Central memory CD8-positive, alpha-beta T cell (primary cell): ENCODE measurements around the gene DNAJC17.
A peak's percentile ranks its signal among the peaks of the same experiment; 100 is the strongest.

Source experiments
- ATAC-seq: fragments of 150-1000 bp; cut with Tn5 transposase; replicated peaks from 2 replicates; pipeline ENCODE4 v1.10.0; 2022; ENCODE audit warnings: mild to moderate bottlenecking, moderate FRiP score, moderate number of reproducible peaks; ENCODE audit not compliant: poor library complexity, severe bottlenecking; ENCODE audit errors: extremely low read depth
- DNase-seq, 2 donors: peaks; one replicate each; pipeline ENCODE4 v3.0.0; 2021; ENCODE audit warnings: low spot score in 2 of 2
- H3K27ac Mint-ChIP-seq: one replicate; pipeline ENCODE4 v1.8.0; 2022; ENCODE audit warnings: low read depth, mild to moderate bottlenecking, moderate library complexity, mixed read lengths
- H3K27me3 Mint-ChIP-seq: one replicate; pipeline ENCODE4 v1.8.0; 2022; ENCODE audit warnings: mixed read lengths
- H3K36me3 Mint-ChIP-seq: one replicate; pipeline ENCODE4 v1.8.0; 2022; ENCODE audit warnings: mild to moderate bottlenecking, moderate library complexity, mixed read lengths; ENCODE audit not compliant: insufficient read depth
- H3K4me1 Mint-ChIP-seq: one replicate; pipeline ENCODE4 v1.8.0; 2022; ENCODE audit warnings: mixed read lengths
- H3K4me3 Mint-ChIP-seq: one replicate; pipeline ENCODE4 v1.8.0; 2022; ENCODE audit warnings: mild to moderate bottlenecking, moderate library complexity, mixed read lengths
- H3K9me3 Mint-ChIP-seq: one replicate; pipeline ENCODE4 v1.8.0; 2022; ENCODE audit warnings: mixed read lengths

Gene DNAJC17, protein sequence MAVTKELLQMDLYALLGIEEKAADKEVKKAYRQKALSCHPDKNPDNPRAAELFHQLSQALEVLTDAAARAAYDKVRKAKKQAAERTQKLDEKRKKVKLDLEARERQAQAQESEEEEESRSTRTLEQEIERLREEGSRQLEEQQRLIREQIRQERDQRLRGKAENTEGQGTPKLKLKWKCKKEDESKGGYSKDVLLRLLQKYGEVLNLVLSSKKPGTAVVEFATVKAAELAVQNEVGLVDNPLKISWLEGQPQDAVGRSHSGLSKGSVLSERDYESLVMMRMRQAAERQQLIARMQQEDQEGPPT

DNA sequence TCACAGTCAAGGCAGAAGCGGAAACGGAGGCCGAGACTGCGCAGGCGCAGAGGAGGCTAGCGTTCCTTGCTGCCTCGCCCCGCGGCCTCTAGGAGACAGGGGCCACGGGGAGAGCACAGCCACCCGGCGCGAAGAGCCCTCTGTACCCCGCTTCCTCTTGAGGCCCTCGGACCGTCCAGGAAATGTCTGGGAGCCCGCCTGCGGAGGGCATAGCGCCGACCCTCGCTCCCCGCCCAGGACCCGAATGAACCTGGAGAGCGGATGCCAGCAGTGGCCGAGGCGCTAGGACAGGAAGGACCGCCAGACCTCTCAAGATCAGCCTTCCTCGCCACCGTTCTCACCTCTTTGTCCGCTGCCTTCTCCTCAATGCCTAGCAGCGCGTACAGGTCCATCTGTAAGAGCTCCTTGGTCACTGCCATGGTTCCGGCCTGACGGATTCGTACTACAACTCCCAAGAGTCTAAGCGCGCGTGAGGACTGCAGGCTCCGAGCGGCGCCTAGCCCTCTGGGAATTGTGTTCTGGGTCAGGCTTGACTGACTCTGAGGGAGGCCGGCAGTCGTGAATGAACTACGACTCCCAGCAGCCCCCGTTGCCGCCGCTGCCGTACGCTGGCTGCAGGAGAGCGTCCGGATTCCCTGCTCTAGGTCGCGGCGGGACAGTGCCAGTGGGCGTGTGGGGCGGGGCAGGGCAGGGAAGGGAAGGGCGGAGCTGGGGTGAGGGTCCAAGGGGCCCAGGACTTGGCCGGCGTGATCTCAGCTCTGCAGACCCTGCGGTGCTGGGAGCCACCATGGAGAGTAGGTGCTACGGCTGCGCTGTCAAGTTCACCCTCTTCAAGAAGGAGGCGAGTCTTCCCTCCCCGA is at the start of gene DNAJC17, which contains the start of gene ZFYVE19:
TSS of gene DNAJC17 (minus strand) at position 446 of the 860 bp plus-strand sequence. CDS start at position 419, 27 bp downstream.
TSS of gene ZFYVE19 (plus strand) at position 62 of the 860 bp plus-strand sequence. CDS start at position 563, 501 bp downstream.
- H3K27me3 Mint-ChIP-seq, result no peaks in the 10 kb centered on the region
- peak within 1 kb of the TSS; percentile 90 for H3K27ac Mint-ChIP-seq
- peak within 1 kb of the TSS; percentile 97 for H3K4me3 Mint-ChIP-seq
- H3K9me3 Mint-ChIP-seq, result no peaks in the 10 kb centered on the region
- peaks cover 9% of the 10 kb centered on the region for H3K36me3 Mint-ChIP-seq
- peaks cover 19% of the 10 kb centered on the region for H3K4me1 Mint-ChIP-seq
- ATAC-seq (peak; percentile 99), DNase-seq (peak; percentile 82 to 88)

DNA sequence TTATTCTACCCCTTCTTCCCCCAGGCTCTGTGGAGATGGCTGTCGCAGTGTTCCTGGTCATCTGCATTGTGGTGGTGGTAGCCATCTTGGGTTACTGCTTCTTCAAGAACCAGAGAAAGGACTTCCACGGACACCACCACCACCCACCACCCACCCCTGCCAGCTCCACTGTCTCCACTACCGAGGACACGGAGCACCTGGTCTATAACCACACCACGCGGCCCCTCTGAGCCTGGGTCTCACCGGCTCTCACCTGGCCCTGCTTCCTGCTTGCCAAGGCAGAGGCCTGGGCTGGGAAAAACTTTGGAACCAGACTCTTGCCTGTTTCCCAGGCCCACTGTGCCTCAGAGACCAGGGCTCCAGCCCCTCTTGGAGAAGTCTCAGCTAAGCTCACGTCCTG is 49.5 kb upstream of the DNAJC17 start:
- peaks cover 14% of the 10 kb centered on the region for H3K4me1 Mint-ChIP-seq

DNA sequence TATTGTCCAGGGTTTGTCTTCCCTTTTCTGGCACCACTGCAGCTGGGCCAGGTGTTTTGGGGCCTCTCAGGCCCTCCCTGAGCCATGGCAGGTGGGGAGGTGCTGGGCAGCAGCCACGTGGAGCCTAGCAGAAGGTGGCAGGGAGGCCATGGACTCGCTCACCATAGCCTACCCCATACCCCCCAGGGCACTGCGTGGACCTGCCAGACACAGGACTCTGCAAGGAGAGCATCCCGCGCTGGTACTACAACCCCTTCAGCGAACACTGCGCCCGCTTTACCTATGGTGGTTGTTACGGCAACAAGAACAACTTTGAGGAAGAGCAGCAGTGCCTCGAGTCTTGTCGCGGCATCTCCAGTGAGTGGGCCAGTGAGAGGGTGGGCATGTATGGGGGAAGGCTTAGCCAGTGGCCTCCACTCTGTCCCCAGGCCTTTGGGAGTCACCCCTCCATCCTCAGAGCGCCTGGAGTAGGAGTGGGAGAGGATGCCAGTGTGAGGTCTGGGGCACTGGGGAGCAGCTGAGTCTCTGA is 48.5 kb upstream of the DNAJC17 start:
- H3K4me1 Mint-ChIP-seq, result peaks cover 14% of the 10 kb centered on the region
- no peaks in the 10 kb centered on the region for H3K27me3 Mint-ChIP-seq
- H3K27ac Mint-ChIP-seq, result no peak overlapping the region
- DNase-seq (no peak), ATAC-seq (no peak)
- H3K9me3 Mint-ChIP-seq, result no peaks in the 10 kb centered on the region
- peaks cover 3% of the 10 kb centered on the region for H3K36me3 Mint-ChIP-seq
- no peak overlapping the region for H3K4me3 Mint-ChIP-seq

More for the DNA sequence above, 49.5 kb upstream of the DNAJC17 start:
- Mint-ChIP-seq H3K27me3 (no peaks in the 10 kb centered on the region), H3K4me3 (no peak overlapping the region), H3K27ac (no peak overlapping the region), H3K9me3 (no peaks in the 10 kb centered on the region), H3K36me3 (peaks cover 3% of the 10 kb centered on the region)
- DNase-seq (no peak), ATAC-seq (no peak)

DNA sequence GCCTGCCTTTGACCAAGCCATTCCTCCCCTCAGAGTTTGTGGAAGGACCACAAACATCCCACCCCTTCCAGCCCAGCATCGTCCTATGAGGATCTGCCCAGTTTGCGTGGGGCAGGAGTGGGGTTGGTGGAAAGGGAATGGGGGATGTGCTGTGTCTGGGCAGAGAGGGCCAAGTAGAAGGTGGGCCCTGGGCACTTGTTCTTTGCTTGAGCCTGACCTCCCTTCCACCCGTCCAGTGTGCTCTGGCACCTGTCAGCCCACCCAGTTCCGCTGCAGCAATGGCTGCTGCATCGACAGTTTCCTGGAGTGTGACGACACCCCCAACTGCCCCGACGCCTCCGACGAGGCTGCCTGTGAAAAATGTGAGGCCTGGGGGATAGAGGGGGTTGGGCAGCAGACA is 46.9 kb upstream of the DNAJC17 start:
- peaks cover 9% of the 10 kb centered on the region for H3K4me1 Mint-ChIP-seq
- DNase-seq (no peak), ATAC-seq (no peak)
- peaks cover 3% of the 10 kb centered on the region for H3K36me3 Mint-ChIP-seq
- no peak overlapping the region for H3K4me3 Mint-ChIP-seq
- no peak overlapping the region for H3K27ac Mint-ChIP-seq
- no peaks in the 10 kb centered on the region for H3K9me3 Mint-ChIP-seq
- no peaks in the 10 kb centered on the region for H3K27me3 Mint-ChIP-seq

GRCh38 chr15:40853241-40853890 is 46.1 kb upstream of the DNAJC17 start:
- Mint-ChIP-seq H3K27ac (no peak overlapping the region), H3K4me3 (no peak overlapping the region), H3K9me3 (no peaks in the 10 kb centered on the region), H3K4me1 (peaks cover 5% of the 10 kb centered on the region), H3K36me3 (peaks cover 3% of the 10 kb centered on the region), H3K27me3 (no peaks in the 10 kb centered on the region)
- no peak for DNase-seq
- no peak for ATAC-seq

GRCh38 chr15:40852529-40852928 is 45.3 kb upstream of the DNAJC17 start:
- Mint-ChIP-seq H3K27me3 (no peaks in the 10 kb centered on the region), H3K36me3 (peaks cover 3% of the 10 kb centered on the region), H3K9me3 (no peaks in the 10 kb centered on the region), H3K4me3 (no peak overlapping the region), H3K4me1 (peaks cover 3% of the 10 kb centered on the region), H3K27ac (no peak overlapping the region)
- ATAC-seq, result no peak
- no peak for DNase-seq

DNA sequence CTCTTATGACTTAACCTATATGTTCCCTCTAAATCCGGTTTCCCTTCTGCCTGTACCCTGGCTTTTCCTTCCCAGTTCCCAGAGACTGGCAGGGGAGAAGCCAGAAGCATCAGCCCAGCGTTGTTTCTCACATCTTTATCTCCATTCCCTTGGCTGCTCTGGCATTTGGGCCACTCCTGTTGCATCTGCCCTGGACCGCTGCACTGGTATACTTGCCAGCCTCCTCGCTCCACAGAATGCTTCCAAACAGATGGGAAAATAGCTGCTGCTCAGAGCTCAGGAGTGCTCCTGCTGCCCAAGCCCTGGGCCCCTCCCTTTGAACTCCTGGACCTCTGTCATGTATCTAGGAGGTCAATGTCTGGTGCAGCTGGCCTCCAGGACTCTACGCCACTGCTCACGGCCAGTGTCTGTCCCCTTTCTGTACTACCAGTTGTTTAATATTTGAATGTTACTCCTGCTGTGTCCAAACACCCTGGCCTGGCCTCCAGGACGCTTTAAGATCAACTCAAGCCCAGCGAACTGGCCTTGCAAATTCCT is 43.4 kb upstream of the DNAJC17 start:
- ATAC-seq (no peak), DNase-seq (no peak)
- H3K27me3 Mint-ChIP-seq, result no peaks in the 10 kb centered on the region
- H3K36me3 Mint-ChIP-seq, result no peaks in the 10 kb centered on the region
- no peak overlapping the region for H3K4me3 Mint-ChIP-seq
- no peak overlapping the region for H3K27ac Mint-ChIP-seq
- H3K4me1 Mint-ChIP-seq, result peaks cover 6% of the 10 kb centered on the region
- no peaks in the 10 kb centered on the region for H3K9me3 Mint-ChIP-seq

- H3K9me3 Mint-ChIP-seq, result no peaks in the 10 kb centered on the region
- DNase-seq (no peak), ATAC-seq (no peak)
- no peak overlapping the region for H3K4me3 Mint-ChIP-seq
- H3K36me3 Mint-ChIP-seq, result peaks cover 2% of the 10 kb centered on the region
- no peaks in the 10 kb centered on the region for H3K27me3 Mint-ChIP-seq
- H3K4me1 Mint-ChIP-seq, result peaks cover 12% of the 10 kb centered on the region
- H3K27ac Mint-ChIP-seq, result no peak overlapping the region
These were observed 40.1 kb upstream of the DNAJC17 start for GRCh38 chr15:40847223-40847961.

DNA sequence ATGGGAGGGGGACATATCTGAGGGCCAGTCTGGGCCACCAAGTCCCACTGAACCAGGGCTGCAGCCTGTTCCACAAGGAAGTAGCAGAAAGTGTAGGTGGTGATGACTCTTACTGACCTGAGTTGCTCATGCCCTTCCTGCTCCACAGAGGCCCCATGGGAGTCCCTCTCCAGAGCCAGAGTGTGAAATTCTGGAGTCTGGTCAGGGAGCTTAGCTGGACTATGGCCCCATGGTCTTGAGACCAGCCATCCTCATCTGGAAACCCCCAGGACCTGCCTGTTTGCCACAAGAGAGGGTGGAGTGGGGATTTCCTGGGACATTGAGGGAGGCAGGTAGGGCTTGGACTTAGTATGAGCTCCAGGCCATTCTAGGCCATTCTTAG is 39.6 kb upstream of the DNAJC17 start:
- ATAC-seq (no peak), DNase-seq (no peak)
- Mint-ChIP-seq H3K36me3 (peaks cover 2% of the 10 kb centered on the region), H3K9me3 (no peaks in the 10 kb centered on the region), H3K4me3 (no peak overlapping the region), H3K27me3 (no peaks in the 10 kb centered on the region), H3K4me1 (peaks cover 12% of the 10 kb centered on the region), H3K27ac (no peak overlapping the region)

DNA sequence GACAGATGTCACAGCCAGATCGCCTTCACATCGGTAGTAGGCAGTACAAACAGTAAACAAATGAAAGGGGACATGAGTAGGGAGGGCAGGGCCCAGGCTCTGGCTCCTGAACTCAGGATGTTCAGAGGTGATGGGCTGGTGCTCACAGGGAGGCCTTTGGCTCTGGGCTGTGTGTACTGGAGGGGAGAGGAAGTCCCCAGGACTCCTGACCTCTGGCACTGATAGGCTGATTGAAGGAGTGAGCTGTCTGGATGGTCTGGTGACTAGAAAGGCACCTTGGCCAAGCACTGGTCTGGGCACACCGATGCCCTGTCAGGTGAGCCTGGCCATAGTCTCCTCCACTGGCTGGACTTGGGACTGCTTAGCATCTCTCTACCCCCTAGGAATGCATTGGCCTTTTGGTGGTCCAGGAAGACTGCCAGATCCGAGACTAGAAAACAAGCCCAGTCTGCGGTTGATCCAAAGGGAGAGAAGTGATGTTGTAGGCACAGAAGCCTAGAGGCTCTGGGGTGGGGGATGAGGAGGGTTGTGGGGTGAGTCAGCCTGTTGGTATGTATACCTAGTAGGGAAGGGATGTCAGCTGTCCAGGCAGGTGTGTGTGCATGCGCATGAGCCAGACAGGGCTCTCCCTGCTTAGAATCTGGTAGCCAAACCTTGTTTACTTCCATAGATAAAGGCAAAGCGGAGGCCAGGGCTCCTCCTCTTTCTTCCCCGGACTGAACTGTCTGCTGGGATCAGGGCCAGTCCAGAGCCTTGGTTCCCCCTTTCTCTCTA is 38.4 kb upstream of the DNAJC17 start:
- Mint-ChIP-seq H3K36me3 (peaks cover 2% of the 10 kb centered on the region), H3K4me1 (peaks cover 12% of the 10 kb centered on the region), H3K9me3 (no peaks in the 10 kb centered on the region), H3K27me3 (no peaks in the 10 kb centered on the region), H3K27ac (no peak overlapping the region), H3K4me3 (peak overlapping the region; percentile 88)
- no peak for ATAC-seq
- DNase-seq, result no peak

- no peak for ATAC-seq
- DNase-seq, result no peak
- peaks cover 2% of the 10 kb centered on the region for H3K36me3 Mint-ChIP-seq
- H3K4me3 Mint-ChIP-seq, result peak overlapping the region; percentile 88
- H3K27me3 Mint-ChIP-seq, result no peaks in the 10 kb centered on the region
- H3K27ac Mint-ChIP-seq, result peak overlapping the region; percentile 29
- peaks cover 12% of the 10 kb centered on the region for H3K4me1 Mint-ChIP-seq
- H3K9me3 Mint-ChIP-seq, result no peaks in the 10 kb centered on the region
These were observed 37.8 kb upstream of the DNAJC17 start for GRCh38 chr15:40845036-40845435.
